Stimulated activated CD8-positive, alpha-beta memory T cell treated with anti-CD3 and anti-CD28 coated beads, Interleukin-12 subunit alpha, Interleukin-12 subunit beta, amount 100 ng/mL, for 24 hours (primary cell): ENCODE results near the gene ATPAF1.
"Not testable (repeated sequence)": the region's sequence is repeated elsewhere in the genome, so short reads cannot be mapped to it uniquely, and the experiment has no call there.

Source experiments
- DNase-seq: peaks from one replicate; pipeline ENCODE4 v3.0.0-alpha.2; 2020; ENCODE audit errors: extremely low read depth

Gene ATPAF1

GRCh38 chr1:46667782-46668760 is at the start of gene ATPAF1:
TSS of gene ATPAF1 (minus strand) at chr1:46668364. CDS start at chr1:46668322, 42 bp downstream.
- DNase-seq, result peak; percentile 24

- DNase-seq, result no peak
Measured at GRCh38 chr1:46717654-46718053, 49.5 kb upstream of the ATPAF1 start.

- no peak for DNase-seq
Measured at GRCh38 chr1:46714976-46715375, 46.8 kb upstream of the ATPAF1 start.

- DNase-seq, result no peak
Measured at GRCh38 chr1:46708121-46708520, 40.0 kb upstream of the ATPAF1 start.

GRCh38 chr1:46705408-46705807 is 37.2 kb upstream of the ATPAF1 start:
- DNase-seq, result no peak

GRCh38 chr1:46703927-46704641 is 35.9 kb upstream of the ATPAF1 start:
- DNase-seq, result no peak

- no peak for DNase-seq
Measured at GRCh38 chr1:46699666-46700065, 31.5 kb upstream of the ATPAF1 start.

GRCh38 chr1:46697053-46697452 is 28.9 kb upstream of the ATPAF1 start:
- no peak for DNase-seq

GRCh38 chr1:46694676-46695075 is 26.5 kb upstream of the ATPAF1 start:
- DNase-seq, result not testable (repeated sequence)

- no peak for DNase-seq
Measured at GRCh38 chr1:46692811-46693770, 24.9 kb upstream of the ATPAF1 start.

- DNase-seq, result no peak
Measured at GRCh38 chr1:46691997-46692790, 24.0 kb upstream of the ATPAF1 start.

- no peak for DNase-seq
Measured at GRCh38 chr1:46690931-46691421, 22.8 kb upstream of the ATPAF1 start.

GRCh38 chr1:46689897-46690296 is 21.7 kb upstream of the ATPAF1 start:
- no peak for DNase-seq

- no peak for DNase-seq
Measured at GRCh38 chr1:46689356-46689755, 21.2 kb upstream of the ATPAF1 start.

GRCh38 chr1:46687921-46688509 is 19.9 kb upstream of the ATPAF1 start:
- no peak for DNase-seq

GRCh38 chr1:46687093-46687659 is 19.0 kb upstream of the ATPAF1 start:
- no peak for DNase-seq

- no peak for DNase-seq
Measured at GRCh38 chr1:46686255-46686654, 18.1 kb upstream of the ATPAF1 start.

- DNase-seq, result no peak
Measured at GRCh38 chr1:46684670-46685069, 16.5 kb upstream of the ATPAF1 start.

- DNase-seq, result no peak
Measured at GRCh38 chr1:46682064-46682463, 13.9 kb upstream of the ATPAF1 start.
